ENCODE measurements around the gene TRIM41.
A peak's percentile ranks its signal among the peaks of the same experiment; 100 is the strongest.

The TRIM41 gene

GRCh38 chr5:181231432-181231831 lies 8.4 kb downstream of the TRIM41 start:
- no peak for DNase-seq (ENCODE audit: low read depth in 2 of 2)

DNA sequence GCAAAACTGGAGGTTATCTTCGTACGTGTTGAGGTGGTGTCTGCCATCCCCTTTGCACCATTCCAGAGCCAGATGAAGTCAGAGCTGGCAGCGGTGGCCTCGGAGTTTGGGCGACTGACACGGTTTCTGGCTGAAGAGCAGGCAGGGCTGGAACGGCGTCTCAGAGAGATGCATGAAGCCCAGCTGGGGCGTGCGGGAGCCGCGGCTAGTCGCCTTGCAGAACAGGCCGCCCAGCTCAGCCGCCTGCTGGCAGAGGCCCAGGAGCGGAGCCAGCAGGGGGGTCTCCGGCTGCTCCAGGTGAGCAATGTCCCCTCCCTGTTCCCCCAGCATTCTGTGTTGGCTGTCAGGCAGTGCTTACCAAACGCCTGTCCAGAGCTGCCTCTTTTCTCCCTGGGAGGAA lies 9.5 kb downstream of the TRIM41 start:
- no peak for DNase-seq (ENCODE audit: low read depth in 2 of 2)

DNA sequence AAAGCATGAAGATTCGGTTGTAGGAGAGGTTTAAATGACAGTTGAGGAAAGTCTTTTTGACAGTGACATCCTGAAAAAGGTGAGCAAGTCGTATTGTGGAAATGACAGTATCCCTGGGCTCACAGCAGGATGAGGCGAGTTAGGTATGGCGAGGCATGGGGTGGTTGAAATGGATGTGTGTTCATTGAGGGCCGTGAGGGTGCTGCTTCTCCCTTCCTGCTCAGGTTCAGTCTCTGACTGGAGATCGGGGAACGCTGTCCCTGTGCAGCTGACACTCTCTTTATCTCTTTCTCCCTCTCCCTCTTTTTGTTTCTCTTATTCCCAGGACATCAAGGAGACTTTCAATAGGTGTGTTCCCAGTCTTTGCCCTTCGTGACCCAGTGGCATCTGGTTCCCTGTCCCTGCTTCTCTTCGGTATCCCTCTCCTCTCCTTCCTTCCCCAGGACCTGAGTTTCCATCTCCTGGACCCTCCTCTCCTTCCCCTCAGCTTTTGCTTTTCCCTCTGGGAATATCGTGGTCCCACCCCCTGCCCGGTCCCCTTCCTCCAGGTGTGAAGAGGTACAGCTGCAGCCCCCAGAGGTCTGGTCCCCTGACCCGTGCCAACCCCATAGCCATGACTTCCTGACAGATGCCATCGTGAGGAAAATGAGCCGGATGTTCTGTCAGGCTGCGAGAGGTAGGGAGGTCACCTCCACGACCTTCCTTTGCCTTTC lies 10.2 kb downstream of the TRIM41 start:
- DNase-seq (ENCODE audit: low read depth in 2 of 2), result no peak

GRCh38 chr5:181233801-181234454 lies 10.8 kb downstream of the TRIM41 start:
- DNase-seq (ENCODE audit: low read depth in 2 of 2), result no peak

- no peak for DNase-seq (ENCODE audit: low read depth in 2 of 2)
Observed at GRCh38 chr5:181234455-181235306, 11.6 kb downstream of the TRIM41 start.

- DNase-seq (ENCODE audit: low read depth in 2 of 2), result no peak
Observed at GRCh38 chr5:181235323-181235688, 12.2 kb downstream of the TRIM41 start.

- DNase-seq (ENCODE audit: low read depth in 2 of 2), result no peak
Observed at GRCh38 chr5:181235689-181236366, 12.7 kb downstream of the TRIM41 start.

- no peak for DNase-seq (ENCODE audit: low read depth in 2 of 2)
Observed at GRCh38 chr5:181236471-181236870, 13.4 kb downstream of the TRIM41 start.

GRCh38 chr5:181236954-181237641 lies 14.0 kb downstream of the TRIM41 start:
- DNase-seq (ENCODE audit: low read depth in 2 of 2), result no peak

- no peak for DNase-seq (ENCODE audit: low read depth in 2 of 2)
Observed at GRCh38 chr5:181237729-181238385, 14.8 kb downstream of the TRIM41 start.

GRCh38 chr5:181239062-181239663 lies 16.1 kb downstream of the TRIM41 start:
- DNase-seq (ENCODE audit: low read depth in 2 of 2), result no peak

- DNase-seq (ENCODE audit: low read depth in 2 of 2), result no peak
Observed at GRCh38 chr5:181241393-181241975, 18.4 kb downstream of the TRIM41 start.

DNA sequence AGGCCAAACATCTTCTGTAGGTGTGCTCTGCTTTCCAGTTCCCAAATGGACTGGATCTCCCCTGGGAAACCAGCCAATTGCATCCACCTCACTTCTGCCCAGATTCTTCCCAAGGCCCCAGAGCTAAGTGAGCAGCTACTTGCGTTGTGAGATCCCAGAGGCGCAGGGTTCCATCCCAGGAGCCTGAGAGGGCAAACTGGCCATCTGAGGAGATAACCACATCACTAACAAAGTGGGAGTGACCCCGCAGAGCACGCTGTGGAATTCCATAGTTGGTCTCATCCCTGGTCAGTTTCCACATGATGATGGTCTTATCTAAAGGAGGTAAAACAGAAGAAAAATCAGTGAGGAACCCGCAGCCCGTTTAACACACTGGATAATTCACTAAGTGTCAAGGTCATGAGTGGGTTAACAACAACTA lies 19.0 kb downstream of the TRIM41 start:
- DNase-seq (ENCODE audit: low read depth in 2 of 2), result no peak

DNA sequence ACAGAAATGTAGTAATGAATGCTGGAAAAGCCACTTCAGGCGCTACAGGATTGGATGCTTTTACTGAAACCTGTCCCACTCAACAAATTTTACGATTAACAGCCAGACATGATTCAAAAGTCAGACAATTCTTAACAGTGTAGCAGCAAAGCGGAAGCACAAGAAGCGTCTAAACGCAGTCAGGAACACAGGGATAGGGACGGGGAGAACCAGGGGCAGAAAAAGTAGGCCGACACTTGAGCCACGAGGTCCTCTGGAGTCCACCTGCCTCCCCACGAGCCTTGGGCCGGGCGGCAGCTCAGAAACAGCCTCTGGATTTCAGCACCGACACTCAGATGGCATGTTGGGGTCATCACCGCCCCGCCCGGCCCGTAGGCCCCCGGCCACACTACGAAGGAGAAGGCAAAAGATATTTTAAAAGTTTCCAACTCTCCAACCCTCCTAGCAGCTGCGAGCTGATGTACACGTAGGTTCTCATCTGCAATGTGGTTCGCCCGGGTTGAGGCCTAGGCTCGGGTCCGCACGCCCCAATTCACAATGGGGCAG lies 20.0 kb downstream of the TRIM41 start:
- no peak for DNase-seq (ENCODE audit: low read depth in 2 of 2)

GRCh38 chr5:181243564-181244343 lies 20.7 kb downstream of the TRIM41 start, which contains the start of gene RACK1:
Gene RACK1 (minus strand): TSS chr5:181243906. CDS start chr5:181243800, 106 bp downstream.
- peak; percentile 79 to 83 for DNase-seq (ENCODE audit: low read depth in 2 of 2)

DNA sequence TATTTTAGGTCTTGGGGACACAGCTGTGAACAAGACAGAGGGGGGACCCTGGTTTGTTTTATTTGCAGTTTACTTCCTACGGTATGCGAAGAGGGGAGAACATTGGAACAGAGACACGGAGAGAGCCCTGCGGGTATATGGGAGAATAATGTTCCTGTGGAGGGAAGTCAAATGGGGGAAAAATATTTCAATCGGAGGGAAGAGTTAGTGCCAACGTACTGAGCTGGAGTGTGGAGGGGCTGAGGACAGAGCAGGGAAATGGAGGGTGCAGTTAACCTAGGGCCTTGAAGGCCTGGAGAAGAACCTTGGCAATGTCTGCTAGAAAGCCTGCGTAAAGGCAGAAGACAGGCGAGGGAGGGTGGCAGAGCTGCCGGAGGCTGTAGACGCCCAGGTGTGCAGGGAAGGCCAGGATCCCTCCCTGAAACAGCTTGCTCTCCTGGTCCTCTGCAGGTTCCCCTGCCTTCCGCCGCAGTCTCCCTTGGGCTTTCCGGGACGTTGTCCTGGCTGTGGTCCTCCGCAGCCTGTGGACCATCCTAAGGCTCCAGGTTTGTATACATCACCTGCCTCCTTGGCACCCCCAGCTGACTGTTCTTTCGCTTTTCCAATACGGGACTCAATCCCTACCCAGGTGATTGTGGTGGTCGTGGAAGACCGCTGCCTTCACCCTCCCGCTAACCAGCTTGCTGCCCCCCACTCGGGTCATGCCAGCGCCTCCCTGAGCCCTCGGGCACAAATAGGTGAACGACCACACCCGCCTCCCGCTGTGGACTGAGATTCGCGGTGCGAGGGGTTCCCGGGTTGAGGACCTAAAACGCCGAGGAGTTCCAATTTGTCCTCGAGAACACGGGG lies 22.6 kb downstream of the TRIM41 start:
- no peak for DNase-seq (ENCODE audit: low read depth in 2 of 2)

DNA sequence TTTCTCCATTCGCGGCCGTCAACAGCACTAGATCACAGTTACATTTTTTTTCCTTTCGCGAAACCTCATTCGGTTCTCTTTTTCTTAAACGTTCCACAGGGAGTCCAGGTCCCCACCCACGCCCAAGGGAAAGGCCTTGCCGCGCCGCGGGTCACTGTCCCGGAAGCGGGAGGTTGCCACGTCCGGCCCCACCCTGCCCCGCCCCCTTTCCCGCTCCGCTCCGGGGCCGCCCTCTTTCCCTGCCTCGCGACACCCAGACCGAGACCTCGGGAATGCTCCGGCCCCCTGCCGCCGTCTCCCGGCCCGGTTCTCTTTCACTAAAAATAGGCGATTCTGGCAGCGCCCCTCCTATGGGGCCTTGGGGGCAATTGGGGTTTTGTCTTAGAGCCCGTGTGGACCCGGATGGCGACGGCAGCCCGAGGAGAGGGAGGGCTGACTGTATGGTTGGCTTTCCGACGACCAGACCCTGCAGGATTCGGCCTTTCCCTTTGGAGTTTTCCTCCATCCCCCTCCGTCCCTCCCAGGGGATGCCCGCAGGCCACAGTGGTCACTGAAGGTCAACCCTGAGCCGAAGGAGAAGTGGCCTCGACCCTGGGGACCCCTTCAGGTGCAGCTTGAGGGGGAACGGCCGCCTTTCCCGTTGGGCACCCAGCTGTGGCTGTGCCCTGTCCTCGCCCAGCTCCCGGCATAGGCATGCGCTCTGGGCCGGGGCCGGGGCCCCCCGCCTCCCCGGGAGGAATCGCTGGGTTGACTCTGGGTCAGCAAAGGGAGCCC lies 23.4 kb downstream of the TRIM41 start:
- peak; percentile 55 to 57 for DNase-seq (ENCODE audit: low read depth in 2 of 2)
